CD14-positive monocyte (primary cell): ENCODE results near the gene USE1. TPM values are rescaled to one million over a fixed set of nuclear protein-coding genes. Genes with fewer than 3 reads are reported as not detected.
A peak's percentile ranks its signal among the peaks of the same experiment; 100 is the strongest.

Experiments
- DNase-seq, 3 donors: peaks; one replicate each; pipeline ENCODE4 v3.0.0-alpha.2; 2011 to 2022
- H2AFZ ChIP-seq: 2 replicates; pipeline ENCODE4 v1.6.0; 2012; ENCODE audit warnings: mild to moderate bottlenecking, low read depth, low read length, inconsistent platforms; ENCODE audit not compliant: insufficient read depth, poor library complexity, severe bottlenecking
- H3K27ac ChIP-seq, 2 donors: 1 replicate in 1 of 2; 2 replicates in 1 of 2; pipeline ENCODE4 v1.5.1; 2012 to 2013; ENCODE audit warnings: low read length in 2 of 2, control low read depth in 1 of 2, inconsistent platforms in 1 of 2, low read depth in 1 of 2, mild to moderate bottlenecking in 1 of 2
- H3K27me3 ChIP-seq, 2 donors: one replicate each; pipeline versions ENCODE4 v1.6.0 to v1.6.1; 2011 to 2013; ENCODE audit warnings: low read length in 2 of 2; ENCODE audit not compliant: control insufficient read depth in 2 of 2, insufficient read depth in 2 of 2
- H3K36me3 ChIP-seq, 2 donors: replicated peaks in 1 of 2; 1 replicate in 1 of 2; 2 replicates in 1 of 2; pipeline versions ENCODE4 v1.5.1 to v1.6.1; 2012 to 2013; ENCODE audit warnings: low read length in 2 of 2, control low read depth in 1 of 2, inconsistent platforms in 1 of 2, mild to moderate bottlenecking in 1 of 2; ENCODE audit not compliant: insufficient read depth in 2 of 2, control insufficient read depth in 1 of 2
- H3K4me1 ChIP-seq, 2 donors: 1 replicate in 1 of 2; 2 replicates in 1 of 2; pipeline versions ENCODE4 v1.5.1 to v1.6.1; 2012 to 2013; ENCODE audit warnings: low read length in 2 of 2, control low read depth in 1 of 2, inconsistent platforms in 1 of 2, mild to moderate bottlenecking in 1 of 2, moderate library complexity in 1 of 2; ENCODE audit not compliant: insufficient read depth in 2 of 2, control insufficient read depth in 1 of 2
- H3K4me2 ChIP-seq: replicated peaks from 2 replicates; pipeline ENCODE3; 2012; ENCODE audit warnings: low read length, moderate library complexity, mild to moderate bottlenecking; ENCODE audit not compliant: poor library complexity, severe bottlenecking; ENCODE audit errors: extremely low read depth
- H3K4me3 ChIP-seq, 3 experiments: fragments of 200-600 bp in 1 of 3; sonication (generic) in 1 of 3; replicated peaks in 1 of 3; 1 replicate in 2 of 3; 2 replicates in 1 of 3; pipeline ENCODE4 v1.5.1; 2011 to 2013; ENCODE audit warnings: low read length in 3 of 3, mild to moderate bottlenecking in 3 of 3, control low read depth in 2 of 3, low read depth in 2 of 3, inconsistent platforms in 1 of 3, moderate library complexity in 1 of 3
- H3K79me2 ChIP-seq: 2 replicates; pipeline ENCODE4 v1.6.0; 2012; ENCODE audit warnings: mild to moderate bottlenecking, control low read depth, inconsistent platforms, low read length, moderate library complexity; ENCODE audit not compliant: insufficient read depth
- H3K9ac ChIP-seq: 2 replicates; pipeline ENCODE4 v1.6.0; 2017; ENCODE audit warnings: low read length, mild to moderate bottlenecking; ENCODE audit not compliant: insufficient read depth, poor library complexity, severe bottlenecking
- H3K9me3 ChIP-seq, 2 donors: replicated peaks in 1 of 2; 1 replicate in 1 of 2; 2 replicates in 1 of 2; pipeline versions ENCODE4 v1.5.1 to v1.6.1; 2012 to 2013; ENCODE audit warnings: low read length in 2 of 2, control low read depth in 1 of 2; ENCODE audit not compliant: control insufficient read depth in 1 of 2, insufficient read depth in 1 of 2
- H4K20me1 ChIP-seq: 2 replicates; pipeline ENCODE4 v1.6.0; 2012; ENCODE audit warnings: mild to moderate bottlenecking, low read length, control low read depth, moderate library complexity; ENCODE audit not compliant: insufficient read depth
- H3K27ac Mint-ChIP-seq, 7 donors: one replicate each; pipeline ENCODE4 v1.8.0; 2020; ENCODE audit warnings: mild to moderate bottlenecking in 7 of 7, mixed read lengths in 7 of 7, moderate library complexity in 6 of 7, inconsistent platforms in 2 of 7
- H3K27me3 Mint-ChIP-seq, 3 donors: one replicate each; pipeline ENCODE4 v1.8.0; 2021 to 2022; ENCODE audit warnings: low read depth in 3 of 3, mild to moderate bottlenecking in 3 of 3, mixed read lengths in 3 of 3, moderate library complexity in 3 of 3, inconsistent platforms in 1 of 3
- H3K36me3 Mint-ChIP-seq, 2 donors: one replicate each; pipeline ENCODE4 v1.8.0; 2020; ENCODE audit warnings: mixed read lengths in 2 of 2, inconsistent platforms in 1 of 2, mild to moderate bottlenecking in 1 of 2
- H3K4me1 Mint-ChIP-seq: one replicate; pipeline ENCODE4 v1.8.0; 2020; ENCODE audit warnings: mild to moderate bottlenecking, mixed read lengths
- H3K4me3 Mint-ChIP-seq, 2 donors: one replicate each; pipeline ENCODE4 v1.8.0; 2020; ENCODE audit warnings: mild to moderate bottlenecking in 2 of 2, mixed read lengths in 2 of 2, moderate library complexity in 1 of 2
- H3K9me3 Mint-ChIP-seq, 7 donors: one replicate each; pipeline ENCODE4 v1.8.0; 2020 to 2022; ENCODE audit warnings: mixed read lengths in 7 of 7, mild to moderate bottlenecking in 6 of 7, moderate library complexity in 6 of 7, inconsistent platforms in 2 of 7
- CTCF ChIP-seq: fragments of 200-600 bp; IDR thresholded peaks from one replicate; pipeline ENCODE4 v1.8.0; 2022; ENCODE audit warnings: antibody characterized with exemption, mild to moderate bottlenecking
- WGBS: methylation state at CpG from one replicate; pipeline ENCODE4 v1.1.5; 2013; ENCODE audit warnings: missing lambda C conversion rate; ENCODE audit not compliant: insufficient coverage; 5-methylcytosine and 5-hydroxymethylcytosine counted together
- intact Hi-C, 2 donors: fragments of 100-400 bp; cut with micrococcal nuclease; formaldehyde crosslinking; loops; one replicate each; pipeline versions ENCODE4 v1.15.0 to v1.15.1; 2023
- polyA plus RNA-seq, 3 donors: library from polyadenylated mRNA; depleted of rRNA in 1 of 3; unstranded in 2 of 3; stranded (reverse) in 1 of 3; fragments of 300-500 nt in 2 of 3; fragments of >200 nt in 1 of 3; fragmentation: Illumina TruSeq in 2 of 3; gene quantifications; 1 replicate in 2 of 3; 2 replicates in 1 of 3; pipeline ENCODE4 v1.2.3, GENCODE V29; 2012 to 2021

Gene USE1
- polyA plus RNA-seq, 3 donors, result 26.5 to 39.8 (median 29.7) TPM

DNA sequence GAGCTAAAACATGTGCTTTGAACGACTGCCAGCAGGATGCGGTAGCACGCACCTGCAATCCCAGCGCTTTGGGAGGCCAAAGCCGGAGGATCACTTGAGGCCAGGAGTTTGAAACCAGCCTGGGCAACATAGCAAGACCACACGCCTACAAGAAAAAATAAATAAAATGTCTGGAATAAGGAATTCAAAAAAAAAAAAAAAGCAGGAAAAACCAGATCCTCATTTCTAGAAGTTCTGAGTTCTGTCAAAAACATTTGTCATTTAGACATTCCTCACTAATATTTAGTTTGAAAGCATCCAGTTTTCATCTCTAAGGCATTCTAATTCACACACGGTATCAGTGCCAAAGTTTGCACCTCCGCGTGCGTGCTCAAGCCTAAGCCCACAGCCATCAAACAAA, 36.9 kb upstream of the USE1 start:
- 98% methylated on average over 5 of the region's 10 CpGs for WGBS
- no peaks in the 10 kb centered on the region for H3K79me2 ChIP-seq
- DNase-seq, result no peak
- Mint-ChIP-seq H3K4me1 (peaks cover 19% of the 10 kb centered on the region), H3K36me3 (peaks cover 57 to 88% of the 10 kb centered on the region in 2 donors), H3K4me3 (no peak overlapping the region), H3K9me3 (no peaks in the 10 kb centered on the region), H3K27ac (no peak overlapping the region), H3K27me3 (no peaks in the 10 kb centered on the region)
- TF ChIP-seq CTCF, result no peak
- no peak overlapping the region for H3K4me2 ChIP-seq
- H3K27me3 ChIP-seq, result no peaks in the 10 kb centered on the region
- intact Hi-C loops, result no loop called here
- no peaks in the 10 kb centered on the region for H3K9me3 ChIP-seq
- no peak overlapping the region for H3K9ac ChIP-seq
- H4K20me1 ChIP-seq, result peaks cover 13% of the 10 kb centered on the region
- H3K4me1 ChIP-seq, result peaks cover 13 to 20% of the 10 kb centered on the region in 2 donors
- H3K36me3 ChIP-seq, result peaks cover 76 to 85% of the 10 kb centered on the region in 2 donors
- H3K4me3 ChIP-seq, result no peak overlapping the region
- no peak overlapping the region for H3K27ac ChIP-seq
- H2AFZ ChIP-seq, result no peak overlapping the region

GRCh38 chr19:17180997-17181702, 34.0 kb upstream of the USE1 start:
- Histone ChIP-seq H3K9me3 (no peaks in the 10 kb centered on the region), H3K9ac (no peak overlapping the region), H3K27me3 (no peaks in the 10 kb centered on the region), H3K4me2 (no peak overlapping the region), H3K36me3 (peaks cover 67 to 75% of the 10 kb centered on the region in 2 donors), H4K20me1 (peaks cover 28% of the 10 kb centered on the region), H3K27ac (no peak overlapping the region), H3K79me2 (no peaks in the 10 kb centered on the region), H3K4me1 (peaks cover 24 to 29% of the 10 kb centered on the region in 2 donors), H3K4me3 (no peak overlapping the region), H2AFZ (no peak overlapping the region)
- intact Hi-C loops, result loop anchor here (5.0 kb wide), 2 partner anchors 114 to 409 kb away; no protein-coding TSS in a partner anchor
- Mint-ChIP-seq H3K27ac (peak overlapping the region in 3 of 7 donors; percentile 17 to 56 (median 36)), H3K9me3 (peaks cover 0 to 2% (median 0%) of the 10 kb centered on the region in 7 donors), H3K4me3 (no peak overlapping the region), H3K27me3 (peaks cover 0 to 3% (median 0%) of the 10 kb centered on the region in 3 donors), H3K4me1 (peaks cover 30% of the 10 kb centered on the region), H3K36me3 (peaks cover 55 to 80% of the 10 kb centered on the region in 2 donors)
- WGBS, result 92% methylated on average over 20 of the region's 22 CpGs
- DNase-seq, result no peak
- no peak for TF ChIP-seq CTCF
